ENCODE results near the gene ELP2.

- TF ChIP-seq EZH2 (IDR thresholded peaks at IDR 0.05) (no peak), CTCF (IDR thresholded peaks at IDR 0.05) (no peak)
These were observed 61.6 kb downstream of the ELP2 start for GRCh38 chr18:36191286-36191685.

Measured in neural progenitor cell (in vitro differentiated cells).